Stimulated activated CD4-positive, alpha-beta T cell treated with anti-CD3 and anti-CD28 coated beads, TNF-alpha, amount 100 ng/mL, for 48 hours (primary cell): ENCODE measurements around the gene MEX3A.

Experiments
- DNase-seq, 3 donors: peaks; one replicate each; pipeline ENCODE4 v3.0.0-alpha.2; 2020; ENCODE audit warnings: low read depth in 3 of 3

MEX3A gene

GRCh38 chr1:156102633-156103511 is 20.6 kb upstream of the MEX3A start:
- DNase-seq: no peak

DNA sequence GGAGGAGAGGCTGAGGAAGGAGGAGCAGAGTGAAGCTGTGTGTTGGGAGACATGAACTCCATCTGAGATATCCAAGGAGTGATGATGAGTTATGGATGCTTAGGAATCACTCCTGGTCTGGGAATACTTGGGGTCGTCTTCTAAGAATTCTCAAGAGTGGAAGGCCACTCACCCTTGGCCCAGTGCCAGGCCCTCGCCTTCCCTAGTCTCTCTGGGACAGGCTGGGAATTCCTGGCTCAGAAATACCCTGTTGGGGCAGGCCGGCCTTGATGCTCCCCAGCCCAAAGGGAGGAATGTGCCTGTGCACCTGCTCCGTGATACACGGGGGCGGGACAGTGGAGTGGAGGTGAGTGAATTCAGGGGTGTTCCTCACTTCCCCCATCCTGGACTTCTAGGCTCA is 19.6 kb upstream of the MEX3A start:
- no peak for DNase-seq

- no peak for DNase-seq
Observed at GRCh38 chr1:156100205-156100995, 18.1 kb upstream of the MEX3A start.

- no peak for DNase-seq
Observed at GRCh38 chr1:156099282-156099681, 17.0 kb upstream of the MEX3A start.

DNA sequence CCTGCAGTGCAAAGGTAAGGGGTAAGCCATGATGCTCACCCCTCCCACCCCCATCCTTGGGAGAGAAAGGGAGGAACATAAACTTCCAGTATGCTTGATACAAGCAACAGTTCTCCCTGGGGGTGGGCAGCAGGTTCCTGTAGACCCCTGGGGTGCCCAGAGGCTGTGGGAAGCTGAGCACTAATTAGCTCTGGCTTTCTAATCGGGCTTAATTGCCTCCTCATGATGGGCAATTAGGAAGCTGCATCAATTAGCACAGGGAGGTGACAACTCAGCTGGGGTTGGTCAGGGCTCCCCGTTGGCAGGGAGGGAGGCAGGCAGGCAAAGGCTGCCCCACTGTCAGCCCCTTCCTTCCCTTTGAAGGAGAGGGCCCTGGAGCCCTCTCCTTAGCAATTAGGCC is 16.5 kb upstream of the MEX3A start:
- no peak for DNase-seq

GRCh38 chr1:156097499-156098178 is 15.4 kb upstream of the MEX3A start:
- peak in 1 of 3 donors; percentile 35 for DNase-seq

- peak; percentile 83 to 92 (median 87) for DNase-seq
Observed at GRCh38 chr1:156096640-156097391, 14.6 kb upstream of the MEX3A start.

GRCh38 chr1:156095906-156096508 is 13.7 kb upstream of the MEX3A start:
- no peak for DNase-seq

DNA sequence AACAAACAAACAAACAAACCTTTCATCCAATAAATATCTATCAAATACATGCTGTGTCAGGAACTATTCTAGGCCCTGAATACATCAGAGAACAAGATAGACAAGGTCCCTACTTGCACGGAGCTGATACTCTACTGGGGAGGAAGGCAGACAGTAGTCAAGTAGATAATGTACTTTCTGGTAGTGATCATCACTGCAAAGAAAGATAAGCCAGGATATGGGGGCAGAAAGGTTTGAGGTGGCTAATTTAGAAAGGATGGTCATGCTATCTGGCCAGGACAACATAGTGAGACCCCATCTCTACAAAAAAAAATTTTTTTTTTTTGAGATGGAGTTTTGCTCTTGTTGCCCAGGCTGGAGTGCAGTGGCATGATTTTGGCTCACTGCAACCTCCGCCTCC is 9.3 kb upstream of the MEX3A start:
- DNase-seq: no peak

GRCh38 chr1:156090840-156091188 is 8.5 kb upstream of the MEX3A start:
- DNase-seq: peak; percentile 78 to 90 (median 87)

GRCh38 chr1:156090138-156090839 is 8.0 kb upstream of the MEX3A start:
- DNase-seq: no peak

- no peak for DNase-seq
Observed at GRCh38 chr1:156089704-156090103, 7.4 kb upstream of the MEX3A start.

GRCh38 chr1:156086256-156086662 is 4.0 kb upstream of the MEX3A start:
- DNase-seq: no peak

DNA sequence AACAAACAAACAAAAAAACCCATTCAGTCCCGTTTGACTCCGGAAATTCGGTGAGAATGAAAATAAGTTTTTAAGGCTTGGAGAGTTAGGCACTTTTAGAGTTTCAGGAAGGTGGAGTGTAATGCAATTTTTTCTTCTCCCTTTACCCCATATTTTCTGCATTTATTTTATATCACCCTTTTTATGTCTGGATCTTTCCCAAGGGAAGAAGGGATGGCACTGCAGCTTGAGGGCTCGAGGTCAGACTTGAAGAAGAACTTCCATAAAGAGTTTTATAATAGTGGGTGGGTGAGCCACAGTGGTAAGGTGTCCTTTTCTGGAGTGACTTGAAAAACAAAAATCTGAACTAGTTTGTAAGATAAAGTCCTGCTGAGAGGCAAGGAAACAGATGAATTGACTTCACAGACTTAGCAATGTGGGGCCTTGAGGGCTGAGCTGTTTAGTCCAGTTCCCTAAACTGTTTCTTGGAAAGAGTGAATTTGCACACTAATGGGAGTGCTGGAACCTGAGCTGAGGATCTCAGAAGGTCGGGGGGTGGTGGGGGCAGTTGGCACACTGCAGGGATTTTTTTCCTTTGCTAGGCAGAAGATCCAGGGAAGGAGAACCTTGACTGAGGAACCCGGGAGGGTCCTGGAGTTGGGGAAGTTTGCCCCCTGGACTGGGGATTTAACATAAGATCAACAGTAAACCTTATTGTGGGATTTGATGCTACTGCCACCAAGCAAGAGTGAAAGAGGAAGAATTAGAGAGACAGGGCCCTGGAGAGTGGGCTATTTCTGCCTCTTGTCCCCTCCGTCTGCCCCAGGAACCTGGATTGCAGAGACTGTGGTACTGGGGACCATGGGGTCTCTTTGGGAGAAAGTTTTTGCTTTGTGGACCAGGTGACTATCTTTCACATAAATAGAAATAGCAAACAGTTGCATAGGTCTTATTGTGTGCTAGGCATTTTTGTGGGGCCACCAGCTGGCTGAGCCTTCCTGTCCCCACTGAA is 1.8 kb upstream of the MEX3A start:
- no peak for DNase-seq

DNA sequence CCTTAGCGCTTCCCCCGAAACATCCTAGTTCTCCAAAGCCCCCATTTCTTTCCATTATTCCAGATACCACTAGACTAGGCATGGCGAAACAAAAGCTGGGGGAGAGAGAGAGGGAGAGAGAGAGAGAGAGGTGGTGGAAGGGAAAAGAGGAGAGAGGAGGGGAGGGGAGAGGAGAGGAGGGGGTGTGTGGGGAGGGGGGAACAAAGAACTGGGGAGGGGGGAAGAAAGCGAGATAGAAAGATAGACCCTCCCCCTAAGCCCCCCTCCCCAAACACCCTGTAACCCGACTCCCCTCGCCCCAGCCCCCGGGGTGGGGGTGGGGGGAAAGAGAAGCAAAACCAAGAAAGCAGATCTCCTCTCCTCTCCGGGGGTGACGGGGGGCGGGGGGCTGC is 352 bp downstream of the MEX3A start:
- no peak for DNase-seq

GRCh38 chr1:156081180-156081916 is 917 bp downstream of the MEX3A start:
- no peak for DNase-seq

GRCh38 chr1:156080863-156081179 is 1.4 kb downstream of the MEX3A start:
- DNase-seq: no peak

GRCh38 chr1:156080241-156080862 is 1.9 kb downstream of the MEX3A start:
- DNase-seq: no peak
